OCI-LY3 (cell line): ENCODE data around the gene SDK1.

Source experiments
- EZH2phosphoT487 ChIP-seq: fragments of 200-600 bp; shearing (Covaris generic); IDR thresholded peaks from 2 replicates; pipeline ENCODE4 v1.6.1; 2018; ENCODE audit warnings: antibody characterized with exemption, mixed run types, low read depth
- TF ChIP-seq, protein P1 (sequence below): fragments of 200-600, 300-600 bp; sonication (generic); IDR thresholded peaks from 2 replicates; pipeline ENCODE4 v1.5.1; 2014; ENCODE audit warnings: antibody characterized with exemption, low read length, low read depth

DNA sequence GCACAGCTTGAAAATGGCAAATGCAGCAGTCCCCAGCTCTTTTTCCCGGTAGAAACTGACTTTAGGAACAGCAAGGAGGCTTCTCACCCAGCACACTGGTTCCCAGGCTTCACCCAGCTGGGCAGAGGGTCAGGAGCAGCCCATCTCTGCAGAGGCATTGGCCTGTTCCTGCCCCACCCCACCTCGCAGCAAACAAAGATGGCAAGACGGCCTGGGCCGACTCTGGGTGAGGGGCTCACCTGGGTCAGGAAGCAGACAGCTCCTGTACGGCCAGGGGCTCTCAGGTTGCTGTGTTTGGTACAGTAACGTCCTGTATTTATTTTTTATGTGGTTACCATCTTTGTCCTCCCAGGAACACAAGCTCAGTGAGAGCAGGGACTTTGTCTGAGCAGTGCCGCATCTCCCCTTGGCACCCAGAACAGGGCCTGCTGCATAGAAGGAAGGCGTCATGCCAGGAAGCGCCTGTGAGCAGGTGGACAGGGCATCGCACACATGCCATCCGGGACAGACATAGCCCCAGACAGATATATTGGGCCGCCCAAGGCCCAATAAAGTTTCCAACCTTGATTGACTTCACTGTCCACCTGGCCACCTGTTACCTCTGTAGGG is 796.1 kb downstream of the SDK1 start:
- TF ChIP-seq, protein P1, sequence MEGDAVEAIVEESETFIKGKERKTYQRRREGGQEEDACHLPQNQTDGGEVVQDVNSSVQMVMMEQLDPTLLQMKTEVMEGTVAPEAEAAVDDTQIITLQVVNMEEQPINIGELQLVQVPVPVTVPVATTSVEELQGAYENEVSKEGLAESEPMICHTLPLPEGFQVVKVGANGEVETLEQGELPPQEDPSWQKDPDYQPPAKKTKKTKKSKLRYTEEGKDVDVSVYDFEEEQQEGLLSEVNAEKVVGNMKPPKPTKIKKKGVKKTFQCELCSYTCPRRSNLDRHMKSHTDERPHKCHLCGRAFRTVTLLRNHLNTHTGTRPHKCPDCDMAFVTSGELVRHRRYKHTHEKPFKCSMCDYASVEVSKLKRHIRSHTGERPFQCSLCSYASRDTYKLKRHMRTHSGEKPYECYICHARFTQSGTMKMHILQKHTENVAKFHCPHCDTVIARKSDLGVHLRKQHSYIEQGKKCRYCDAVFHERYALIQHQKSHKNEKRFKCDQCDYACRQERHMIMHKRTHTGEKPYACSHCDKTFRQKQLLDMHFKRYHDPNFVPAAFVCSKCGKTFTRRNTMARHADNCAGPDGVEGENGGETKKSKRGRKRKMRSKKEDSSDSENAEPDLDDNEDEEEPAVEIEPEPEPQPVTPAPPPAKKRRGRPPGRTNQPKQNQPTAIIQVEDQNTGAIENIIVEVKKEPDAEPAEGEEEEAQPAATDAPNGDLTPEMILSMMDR: no peak
- TF ChIP-seq EZH2phosphoT487: no peak
